GM18505 (cell line): Measurements from ENCODE around the gene LRP2.
"Not testable (repeated sequence)": the region's sequence is repeated elsewhere in the genome, so short reads cannot be mapped to it uniquely, and the experiment has no call there.

ENCODE experiments used
- ATAC-seq: cut with Tn5 transposase; IDR thresholded peaks from one replicate; pipeline ENCODE4 v1.9.1; 2021; ENCODE audit not compliant: unreplicated experiment
- POLR2A ChIP-seq: IDR thresholded peaks from 4 replicates; pipeline ENCODE4 v1.6.1; 2011; ENCODE audit warnings: borderline replicate concordance; ENCODE audit not compliant: insufficient read depth, insufficient read length; ENCODE audit errors: extremely low read depth

LRP2 gene

DNA sequence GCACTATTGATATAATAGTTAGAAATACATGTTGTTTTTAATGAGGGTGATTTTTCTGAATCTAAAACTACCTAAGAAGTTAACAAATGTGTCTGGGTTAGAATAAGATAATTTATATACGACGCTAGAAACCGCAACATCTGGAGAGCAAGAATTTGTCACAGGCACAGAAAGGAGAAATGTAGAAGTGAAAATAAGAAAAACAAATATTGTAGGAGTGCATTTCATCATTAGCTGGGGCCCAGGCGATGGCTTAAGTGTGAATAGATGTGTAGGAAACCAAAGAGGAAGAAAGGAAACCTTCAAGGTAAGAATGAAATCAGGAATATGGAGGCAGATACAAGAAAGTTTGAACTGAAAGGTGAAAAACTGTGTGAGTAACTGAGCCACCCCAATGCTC is 90.3 kb downstream of the LRP2 start:
- ATAC-seq, result no peak
- no peak for TF ChIP-seq POLR2A

DNA sequence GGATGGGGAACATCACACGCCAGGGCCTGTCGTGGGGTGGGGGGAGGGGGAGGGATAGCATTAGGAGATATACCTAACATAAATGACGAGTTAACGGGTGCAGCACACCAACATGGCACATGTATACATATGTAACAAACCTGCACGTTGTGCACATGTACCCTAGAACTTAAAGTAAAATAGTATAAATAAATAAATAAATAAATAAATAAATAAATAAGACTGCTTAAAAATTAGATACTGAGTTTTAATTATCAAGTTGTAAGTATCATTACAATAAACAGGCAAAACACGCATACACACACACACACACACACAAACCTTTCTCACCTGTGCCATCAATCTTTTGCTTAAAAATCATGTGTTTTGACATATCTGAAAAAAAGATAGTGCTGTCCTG is 91.8 kb downstream of the LRP2 start:
- not testable (repeated sequence) for ATAC-seq

DNA sequence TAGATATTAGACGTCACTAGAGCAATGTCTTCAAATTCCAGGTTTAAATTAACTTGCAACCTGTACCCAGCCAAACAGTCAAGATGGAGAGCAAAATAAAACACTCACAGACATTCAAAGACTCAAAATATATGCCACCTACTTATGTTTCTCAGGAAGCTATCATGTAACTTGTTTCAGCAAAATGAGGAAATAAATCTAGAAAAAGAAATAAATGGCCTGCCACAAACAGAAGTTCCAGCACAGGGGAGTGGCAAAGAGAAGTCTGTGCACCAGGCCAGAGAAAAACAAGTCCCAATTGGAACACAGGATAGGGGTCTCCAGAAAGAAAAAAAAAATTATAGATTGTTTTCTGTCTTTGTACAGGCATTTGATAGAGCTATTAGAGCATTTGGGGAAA is 96.7 kb downstream of the LRP2 start:
- no peak for ATAC-seq

DNA sequence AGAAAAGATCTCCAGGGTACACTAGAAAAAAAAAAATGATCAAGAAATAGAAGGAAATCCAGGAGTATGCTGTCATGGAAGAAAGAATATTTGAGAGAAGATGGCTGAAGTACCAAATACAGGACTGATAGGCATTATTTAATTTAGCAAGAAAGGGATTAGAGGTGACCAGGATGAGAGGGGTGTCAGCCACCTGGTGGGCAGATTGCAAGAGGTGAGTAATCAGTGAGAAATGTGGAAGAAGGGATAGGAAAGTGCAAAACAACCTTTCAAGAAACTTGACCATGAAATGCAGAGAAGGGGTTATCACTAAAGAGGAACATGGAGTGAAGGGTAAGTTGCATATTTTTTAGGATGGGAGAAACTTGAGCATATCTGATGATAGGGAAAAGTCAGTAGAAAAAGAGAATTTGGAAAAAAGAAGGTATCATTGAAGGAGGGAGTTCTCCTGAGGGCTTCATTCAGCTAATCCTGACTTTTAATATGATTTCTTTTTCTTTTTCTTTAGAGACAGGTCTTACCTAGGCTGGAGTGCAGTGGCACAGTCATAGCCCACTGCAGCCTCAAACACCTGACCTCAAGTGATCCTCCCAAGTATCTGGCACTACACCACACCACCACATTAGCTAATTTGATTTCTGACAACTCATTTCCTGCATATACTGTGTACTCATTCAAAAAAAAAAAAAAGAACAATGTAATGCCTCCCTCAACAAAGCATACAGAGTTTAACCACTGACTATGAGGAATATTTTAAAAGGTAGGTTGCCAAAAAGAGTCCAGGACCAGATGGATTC is 101.3 kb downstream of the LRP2 start:
- TF ChIP-seq POLR2A, result no peak
- ATAC-seq, result no peak

More for the DNA sequence above, 96.7 kb downstream of the LRP2 start:
- TF ChIP-seq POLR2A, result no peak

DNA sequence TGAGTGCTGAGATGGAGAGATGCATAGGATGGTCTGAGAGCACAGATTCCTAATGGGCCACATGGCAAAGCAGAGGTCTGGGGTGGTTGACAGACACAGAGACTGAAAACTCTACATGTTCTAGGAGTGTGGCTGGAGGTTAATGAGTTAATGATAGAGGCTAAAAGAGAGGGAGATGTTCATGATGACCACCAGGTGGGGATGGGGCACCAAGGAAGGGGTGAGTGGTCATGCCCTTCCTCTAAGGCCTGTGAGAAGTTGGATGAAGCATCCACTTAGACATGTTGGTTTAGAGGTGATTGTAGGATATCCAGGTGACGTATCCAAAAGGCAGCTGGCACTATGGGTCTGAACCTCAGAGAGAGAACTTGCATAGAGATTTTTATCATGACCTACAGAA is 102.1 kb downstream of the LRP2 start:
- TF ChIP-seq POLR2A, result no peak
- no peak for ATAC-seq

DNA sequence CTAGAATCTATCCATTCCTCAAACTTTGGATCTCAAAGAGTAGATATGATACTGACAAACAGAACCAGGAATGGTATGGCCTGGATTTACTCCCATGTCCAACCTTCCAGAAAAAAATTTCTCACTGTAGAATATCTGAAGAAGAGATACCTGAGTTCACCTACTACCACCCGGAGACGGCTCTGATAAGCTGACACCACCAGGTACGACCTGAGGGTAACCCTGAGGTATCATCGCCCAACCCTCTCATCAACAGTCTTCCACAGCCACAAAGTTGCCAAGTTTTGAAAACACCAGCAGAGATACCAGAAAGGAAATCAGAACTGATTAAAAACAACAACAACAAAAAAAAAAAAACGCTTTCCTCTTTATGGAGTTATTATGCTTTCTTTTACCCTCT is 102.9 kb downstream of the LRP2 start:
- ATAC-seq, result no peak
- no peak for TF ChIP-seq POLR2A

DNA sequence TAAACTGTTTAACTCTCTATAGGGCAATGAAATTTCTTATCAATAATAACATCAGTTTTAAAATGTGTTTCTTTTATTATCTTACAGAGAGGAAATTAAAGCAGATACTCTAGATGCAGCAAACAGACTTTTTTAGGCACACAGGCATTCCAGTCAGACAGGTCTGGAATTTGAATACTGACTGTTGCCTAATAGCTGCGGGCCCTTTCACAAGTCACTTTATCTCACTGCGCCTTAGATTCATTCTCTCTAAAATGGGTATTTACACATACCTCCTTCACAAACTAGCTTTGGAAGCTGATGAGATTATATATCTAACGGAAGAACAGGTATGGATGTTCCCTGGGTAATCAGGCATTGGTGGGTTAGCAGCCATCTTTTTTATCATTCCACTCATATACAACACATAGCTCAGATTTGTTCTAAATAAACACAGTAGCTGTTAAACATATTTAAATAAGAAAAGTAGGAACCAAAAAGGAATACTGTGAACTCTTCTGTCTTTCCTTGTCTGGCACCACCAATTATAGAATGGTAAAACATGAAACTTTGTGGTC is 104.2 kb downstream of the LRP2 start:
- TF ChIP-seq POLR2A, result no peak
- ATAC-seq, result no peak

DNA sequence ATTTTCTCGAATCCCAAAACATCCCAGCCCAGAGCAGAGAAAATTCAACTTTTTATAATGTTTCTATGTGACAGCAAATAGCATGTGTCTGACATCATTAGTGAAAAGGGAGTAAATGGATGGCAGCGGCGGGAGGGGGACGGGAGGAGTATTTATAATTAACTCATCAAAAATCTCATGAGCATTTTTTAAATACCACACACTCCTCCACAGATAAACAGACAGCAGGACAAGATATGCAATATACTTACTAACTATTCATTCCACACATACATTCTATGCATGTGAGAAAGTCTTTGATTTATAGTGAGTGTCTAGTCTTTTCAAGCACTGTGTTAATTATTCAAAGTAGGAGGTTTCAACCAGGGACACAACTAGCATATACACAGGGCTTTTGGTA is 107.6 kb downstream of the LRP2 start:
- no peak for ATAC-seq
- no peak for TF ChIP-seq POLR2A

DNA sequence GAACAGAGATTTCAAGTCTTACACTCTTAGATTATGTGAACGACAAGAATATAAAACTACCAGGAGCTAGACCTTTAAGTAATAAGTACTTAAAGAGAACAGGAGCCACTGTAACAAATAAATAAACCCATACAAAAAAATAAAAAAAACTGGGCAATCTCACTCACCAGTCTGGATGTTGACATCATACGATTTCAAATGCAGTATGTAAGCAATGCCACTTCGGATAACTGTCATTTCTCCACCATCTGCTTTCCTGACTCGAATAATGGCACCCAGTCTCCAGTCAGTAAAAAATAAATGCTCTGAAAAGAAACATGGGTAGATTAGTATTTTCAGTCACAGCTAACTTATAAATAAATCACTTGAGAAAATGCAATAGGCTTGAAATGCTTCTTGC is 115.1 kb downstream of the LRP2 start:
- ATAC-seq, result no peak
- no peak for TF ChIP-seq POLR2A

DNA sequence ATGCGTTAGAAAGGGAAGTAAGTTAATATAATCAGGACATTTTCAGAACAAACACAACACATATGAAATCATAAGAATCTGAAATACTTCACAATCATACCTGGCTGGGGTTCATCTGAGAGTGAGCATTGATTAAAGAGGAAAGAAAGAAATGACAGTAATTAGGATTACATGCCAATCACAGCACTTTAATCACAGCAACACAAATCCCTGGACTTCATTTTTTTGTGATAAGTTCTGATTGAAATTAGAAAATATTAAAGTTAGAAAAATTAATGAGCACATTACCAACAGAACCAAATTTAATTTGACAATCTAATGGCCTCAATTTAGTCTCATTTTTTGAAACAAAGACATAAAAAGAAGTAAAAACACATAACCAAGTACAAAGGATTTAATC is 121.9 kb downstream of the LRP2 start:
- no peak for TF ChIP-seq POLR2A
- no peak for ATAC-seq

DNA sequence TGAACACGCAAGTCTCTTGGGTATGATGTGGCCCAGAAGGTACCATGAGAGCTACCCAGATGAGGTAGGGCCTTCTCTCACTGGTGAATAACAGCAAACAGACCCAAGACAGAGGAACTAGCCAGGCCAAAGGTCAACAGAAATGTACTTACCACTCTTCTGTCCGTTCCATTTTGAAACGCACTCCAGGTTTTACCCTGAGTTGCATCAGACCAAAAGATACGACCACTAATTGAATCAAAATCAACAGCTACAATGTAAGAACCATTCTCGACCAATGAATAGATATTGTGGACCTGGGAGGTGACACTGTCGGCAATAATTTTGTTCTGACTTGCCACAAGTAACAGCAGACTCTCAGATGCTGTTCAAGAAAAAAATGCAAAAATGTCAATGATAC is 124.4 kb downstream of the LRP2 start:
- TF ChIP-seq POLR2A, result no peak

DNA sequence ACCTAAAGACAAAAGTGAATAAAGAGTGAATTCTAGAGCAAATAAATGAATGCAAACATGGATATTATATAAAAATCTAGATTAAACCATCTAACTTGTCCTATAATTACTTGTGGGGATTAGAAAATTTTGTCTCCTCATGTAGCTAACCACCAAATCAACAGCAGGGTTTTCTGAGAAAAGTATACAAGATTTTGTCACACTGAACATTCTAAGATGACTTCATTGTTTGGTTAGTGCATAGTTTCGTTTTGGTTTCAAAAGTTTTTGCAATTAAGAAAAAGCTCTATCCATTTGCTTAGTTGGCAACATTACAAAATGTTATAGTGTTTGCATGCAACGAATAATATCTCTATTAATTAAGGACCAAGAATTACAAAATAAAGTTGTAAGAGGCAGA is 125.0 kb downstream of the LRP2 start:
- no peak for ATAC-seq
- TF ChIP-seq POLR2A, result no peak

More for the DNA sequence above, 124.4 kb downstream of the LRP2 start:
- ATAC-seq, result no peak

DNA sequence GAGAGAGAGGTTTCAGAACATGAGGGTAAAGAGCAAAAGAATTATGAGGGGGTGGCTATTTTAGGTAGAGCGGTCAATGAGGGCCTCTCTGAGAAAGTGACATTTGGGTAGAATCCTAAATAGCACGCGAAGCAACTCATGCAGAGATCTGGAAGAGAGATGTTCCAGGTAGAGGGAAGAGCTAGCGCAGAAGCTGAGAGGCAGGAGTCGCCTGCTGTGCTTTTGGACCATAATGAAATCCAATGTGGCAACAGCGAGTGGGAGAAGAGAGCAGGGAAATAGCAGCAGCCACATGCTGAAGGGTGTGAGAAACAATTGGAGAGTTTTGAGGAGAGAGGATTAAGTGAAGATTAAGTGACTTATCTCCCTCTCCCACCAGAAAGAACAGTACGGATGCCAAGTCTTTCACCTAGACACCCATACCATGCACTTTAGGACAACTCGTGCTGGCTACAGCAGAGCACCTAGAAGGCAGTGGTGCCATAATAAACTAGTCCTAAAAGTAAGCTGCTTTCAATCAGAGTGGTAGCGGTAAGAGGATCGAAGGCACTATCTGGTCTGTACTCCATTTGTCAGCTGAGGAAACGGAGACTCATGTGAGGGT is 129.7 kb downstream of the LRP2 start:
- no peak for TF ChIP-seq POLR2A
- ATAC-seq, result no peak

DNA sequence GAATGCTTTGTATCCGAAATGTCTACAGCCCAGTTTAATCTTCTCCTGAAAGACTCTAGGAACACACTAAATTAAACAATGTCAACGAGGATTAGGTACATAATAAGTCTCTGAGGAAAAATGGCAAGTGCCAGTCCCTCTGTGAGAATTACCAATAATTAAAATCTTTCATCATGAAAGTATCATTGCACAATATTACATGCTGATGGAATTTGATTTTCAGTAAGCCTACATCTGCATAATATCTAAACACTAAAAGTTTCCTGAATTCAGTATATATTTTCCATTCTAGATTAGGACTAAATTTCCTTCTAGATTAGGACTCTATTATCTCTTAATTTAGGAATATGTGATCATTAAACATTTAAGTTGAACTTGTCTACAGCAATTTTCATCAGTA is 132.1 kb downstream of the LRP2 start:
- no peak for TF ChIP-seq POLR2A
- no peak for ATAC-seq

DNA sequence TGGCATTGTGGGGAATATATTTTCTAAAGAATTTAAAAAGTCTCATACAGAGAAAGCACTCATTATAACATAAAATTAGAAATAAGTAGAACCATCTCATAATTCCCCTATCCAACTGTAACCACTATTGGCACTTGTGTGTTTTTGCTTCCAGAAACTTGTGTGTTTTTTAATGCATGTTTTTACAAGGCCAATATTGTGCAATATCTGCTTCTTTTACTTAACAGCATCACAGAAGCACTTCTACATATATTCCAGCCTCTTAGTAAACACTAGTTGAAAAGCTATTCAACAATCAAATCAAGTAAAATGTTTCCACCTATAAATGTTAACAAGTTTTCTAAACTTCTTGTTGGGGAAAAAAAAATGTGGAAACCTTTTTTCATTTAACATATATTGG is 132.7 kb downstream of the LRP2 start:
- TF ChIP-seq POLR2A, result no peak
- ATAC-seq, result no peak

DNA sequence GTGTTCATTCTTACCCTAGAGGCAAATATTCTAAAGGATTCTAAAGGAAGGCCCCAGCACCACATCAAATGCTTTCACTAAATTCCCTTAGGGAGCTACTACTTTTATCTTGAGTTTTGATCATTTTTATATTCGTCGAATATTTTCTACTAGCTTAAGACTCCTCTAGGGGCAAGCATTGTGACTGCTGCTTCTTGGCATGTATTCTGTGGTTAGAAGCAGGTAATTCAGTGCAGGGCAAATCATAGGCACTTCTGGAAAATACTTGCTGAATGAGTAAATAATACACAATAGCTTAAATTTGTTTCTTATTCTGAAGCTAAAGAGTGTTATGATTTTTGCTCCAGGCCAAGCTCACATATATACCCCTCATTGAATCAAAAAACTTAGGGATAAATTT is 136.4 kb downstream of the LRP2 start:
- TF ChIP-seq POLR2A, result no peak

More for the DNA sequence above, 136.4 kb downstream of the LRP2 start:
- ATAC-seq, result no peak
